IPS-18a (cell line): ENCODE results near the gene PGBD5.

Source experiments
- H3K27ac ChIP-seq: one replicate; pipeline ENCODE4 v1.5.1; 2013; ENCODE audit warnings: low read length
- H3K27me3 ChIP-seq: one replicate; pipeline ENCODE4 v1.6.1; 2013; ENCODE audit warnings: mild to moderate bottlenecking, low read length; ENCODE audit not compliant: control insufficient read depth, insufficient read depth
- H3K36me3 ChIP-seq: one replicate; pipeline ENCODE4 v1.6.1; 2013; ENCODE audit warnings: low read depth, low read length; ENCODE audit not compliant: control insufficient read depth
- H3K4me1 ChIP-seq: one replicate; pipeline ENCODE4 v1.6.1; 2013; ENCODE audit warnings: low read depth, low read length; ENCODE audit not compliant: control insufficient read depth
- H3K4me3 ChIP-seq: one replicate; pipeline ENCODE4 v1.5.1; 2013; ENCODE audit warnings: low read length
- H3K9ac ChIP-seq: one replicate; pipeline ENCODE4 v1.6.1; 2013; ENCODE audit warnings: mild to moderate bottlenecking, low read length, moderate library complexity
- H3K9me3 ChIP-seq: one replicate; pipeline ENCODE4 v1.6.1; 2013; ENCODE audit warnings: low read depth, low read length; ENCODE audit not compliant: control insufficient read depth

Gene PGBD5

DNA sequence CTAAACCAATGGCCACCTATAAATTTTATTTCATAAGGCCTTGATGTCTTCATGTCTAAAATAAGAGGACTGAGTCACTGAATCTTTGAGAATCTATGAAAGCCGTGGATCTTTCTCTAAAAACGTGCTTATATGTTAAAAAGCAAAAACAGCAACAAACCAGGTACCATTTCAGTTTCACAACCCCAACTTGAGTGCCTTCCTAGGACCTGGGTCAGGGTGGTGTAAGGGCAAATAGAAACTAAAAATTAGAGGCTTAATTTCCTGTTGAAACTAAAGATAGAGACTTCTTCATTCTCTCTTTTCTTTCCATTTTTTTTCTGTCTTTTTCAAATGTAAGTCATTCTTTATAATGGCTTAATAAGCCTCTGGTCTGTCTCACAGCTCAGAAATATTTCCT is 27.2 kb upstream of the PGBD5 start:
- no peaks in the 10 kb centered on the region for H3K9me3 ChIP-seq
- H3K27me3 ChIP-seq: no peaks in the 10 kb centered on the region

GRCh38 chr1:230441183-230442029 is 15.3 kb upstream of the PGBD5 start:
- Histone ChIP-seq H3K9ac (no peak overlapping the region), H3K9me3 (peaks cover 5% of the 10 kb centered on the region), H3K27me3 (no peaks in the 10 kb centered on the region), H3K27ac (no peak overlapping the region), H3K36me3 (no peaks in the 10 kb centered on the region), H3K4me1 (no peaks in the 10 kb centered on the region), H3K4me3 (no peak overlapping the region)

More for the DNA sequence above, 27.2 kb upstream of the PGBD5 start:
- H3K36me3 ChIP-seq: no peaks in the 10 kb centered on the region
- no peak overlapping the region for H3K9ac ChIP-seq
- no peaks in the 10 kb centered on the region for H3K4me1 ChIP-seq
- no peak overlapping the region for H3K4me3 ChIP-seq
- no peak overlapping the region for H3K27ac ChIP-seq

GRCh38 chr1:230435108-230435507 is 9.0 kb upstream of the PGBD5 start:
- no peaks in the 10 kb centered on the region for H3K9me3 ChIP-seq
- H3K27me3 ChIP-seq: no peaks in the 10 kb centered on the region
- H3K36me3 ChIP-seq: no peaks in the 10 kb centered on the region
- H3K4me1 ChIP-seq: peaks cover 20% of the 10 kb centered on the region
- H3K27ac ChIP-seq: no peak overlapping the region
- no peak overlapping the region for H3K9ac ChIP-seq
- H3K4me3 ChIP-seq: no peak overlapping the region

DNA sequence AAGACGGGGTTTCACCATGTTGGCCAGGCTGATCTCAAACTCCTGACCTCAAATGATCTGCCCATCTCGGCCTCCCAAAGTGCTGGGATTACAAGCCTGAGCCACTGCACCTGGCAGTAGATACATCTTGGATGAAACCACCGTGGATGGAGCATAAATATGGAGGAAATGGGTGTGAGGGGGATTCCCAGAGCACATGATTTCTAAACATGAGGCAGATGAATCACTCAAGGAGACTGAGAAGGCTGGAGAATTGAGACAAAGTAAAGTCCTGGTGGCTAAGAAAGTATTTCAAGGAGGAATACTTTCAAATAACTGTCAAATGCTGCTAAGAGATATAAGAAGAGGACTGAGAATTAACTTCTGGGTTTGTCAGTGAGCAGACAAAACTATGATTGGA is 5.4 kb upstream of the PGBD5 start:
- Histone ChIP-seq H3K9me3 (no peaks in the 10 kb centered on the region), H3K36me3 (no peaks in the 10 kb centered on the region), H3K27me3 (no peaks in the 10 kb centered on the region), H3K4me3 (no peak overlapping the region), H3K27ac (no peak overlapping the region), H3K9ac (no peak overlapping the region), H3K4me1 (peaks cover 51% of the 10 kb centered on the region)

DNA sequence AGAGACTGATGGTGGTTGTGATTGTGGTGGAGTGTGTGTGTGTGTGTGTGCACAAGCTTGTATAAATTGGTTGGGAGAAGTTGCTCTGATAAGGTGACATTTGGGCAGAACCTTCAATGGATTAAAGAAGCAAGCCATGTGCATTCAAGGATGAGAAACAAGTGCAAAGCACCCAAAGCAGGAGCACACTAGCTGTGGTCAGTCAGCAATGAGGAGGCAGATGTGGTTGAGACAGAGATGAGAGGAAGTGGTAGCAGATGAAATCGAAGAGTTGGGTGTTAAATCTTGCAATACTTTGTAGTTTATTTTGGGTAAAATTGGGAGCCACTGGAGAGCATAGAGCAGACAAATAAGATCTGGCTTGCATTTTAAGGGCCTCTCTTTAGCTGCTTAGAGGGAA is 4.4 kb upstream of the PGBD5 start:
- Histone ChIP-seq H3K4me3 (no peak overlapping the region), H3K9ac (no peak overlapping the region), H3K4me1 (peaks cover 47% of the 10 kb centered on the region), H3K9me3 (no peaks in the 10 kb centered on the region), H3K36me3 (no peaks in the 10 kb centered on the region), H3K27me3 (no peaks in the 10 kb centered on the region), H3K27ac (no peak overlapping the region)

DNA sequence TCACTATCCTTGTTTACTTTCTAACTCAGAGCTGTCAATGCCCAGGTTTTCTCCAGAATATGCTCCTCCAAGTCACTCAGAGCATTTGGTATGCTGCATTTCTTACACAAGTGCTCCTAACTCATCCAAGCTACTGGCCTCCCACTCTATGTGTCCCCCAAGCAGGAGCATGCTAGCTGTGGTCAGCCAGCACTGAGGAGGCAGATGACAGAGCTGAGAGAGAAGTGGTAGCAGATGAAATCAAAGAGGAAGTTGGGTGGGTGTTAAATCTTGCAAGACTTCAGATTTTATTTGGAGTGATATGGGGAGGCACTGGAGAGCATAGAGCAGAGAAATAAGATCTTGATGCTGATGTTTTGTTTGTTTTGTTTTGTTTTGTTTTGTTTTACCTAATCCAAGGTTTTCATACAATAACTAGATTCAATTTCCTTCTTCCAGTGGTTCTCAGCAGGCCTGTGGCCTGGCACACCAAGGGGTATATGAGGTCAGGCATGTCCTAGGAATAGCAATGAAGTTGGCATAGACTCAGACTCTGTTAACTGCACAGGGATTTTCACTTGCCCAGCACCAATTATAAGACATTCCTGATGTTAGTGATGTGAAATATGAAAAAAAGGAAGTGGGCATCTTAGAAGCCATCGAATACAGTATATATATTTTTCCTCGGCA is 3.1 kb upstream of the PGBD5 start:
- H3K4me1 ChIP-seq: peaks cover 49% of the 10 kb centered on the region
- no peaks in the 10 kb centered on the region for H3K9me3 ChIP-seq
- no peak overlapping the region for H3K9ac ChIP-seq
- H3K36me3 ChIP-seq: no peaks in the 10 kb centered on the region
- no peak overlapping the region for H3K4me3 ChIP-seq
- H3K27ac ChIP-seq: no peak overlapping the region
- H3K27me3 ChIP-seq: peaks cover 13% of the 10 kb centered on the region

GRCh38 chr1:230427981-230428380 is 1.8 kb upstream of the PGBD5 start:
- Histone ChIP-seq H3K4me3 (peak overlapping the region; percentile 26), H3K4me1 (peaks cover 56% of the 10 kb centered on the region), H3K9ac (peak overlapping the region; percentile 57), H3K9me3 (no peaks in the 10 kb centered on the region), H3K27ac (peak overlapping the region; percentile 95), H3K27me3 (peaks cover 25% of the 10 kb centered on the region), H3K36me3 (no peaks in the 10 kb centered on the region)

GRCh38 chr1:230427094-230427876 is 1.2 kb upstream of the PGBD5 start:
- Histone ChIP-seq H3K36me3 (no peaks in the 10 kb centered on the region), H3K9ac (peak overlapping the region; percentile 33), H3K27ac (peak overlapping the region; percentile 95), H3K27me3 (peaks cover 30% of the 10 kb centered on the region), H3K9me3 (no peaks in the 10 kb centered on the region), H3K4me3 (peak overlapping the region; percentile 75), H3K4me1 (peaks cover 63% of the 10 kb centered on the region)

DNA sequence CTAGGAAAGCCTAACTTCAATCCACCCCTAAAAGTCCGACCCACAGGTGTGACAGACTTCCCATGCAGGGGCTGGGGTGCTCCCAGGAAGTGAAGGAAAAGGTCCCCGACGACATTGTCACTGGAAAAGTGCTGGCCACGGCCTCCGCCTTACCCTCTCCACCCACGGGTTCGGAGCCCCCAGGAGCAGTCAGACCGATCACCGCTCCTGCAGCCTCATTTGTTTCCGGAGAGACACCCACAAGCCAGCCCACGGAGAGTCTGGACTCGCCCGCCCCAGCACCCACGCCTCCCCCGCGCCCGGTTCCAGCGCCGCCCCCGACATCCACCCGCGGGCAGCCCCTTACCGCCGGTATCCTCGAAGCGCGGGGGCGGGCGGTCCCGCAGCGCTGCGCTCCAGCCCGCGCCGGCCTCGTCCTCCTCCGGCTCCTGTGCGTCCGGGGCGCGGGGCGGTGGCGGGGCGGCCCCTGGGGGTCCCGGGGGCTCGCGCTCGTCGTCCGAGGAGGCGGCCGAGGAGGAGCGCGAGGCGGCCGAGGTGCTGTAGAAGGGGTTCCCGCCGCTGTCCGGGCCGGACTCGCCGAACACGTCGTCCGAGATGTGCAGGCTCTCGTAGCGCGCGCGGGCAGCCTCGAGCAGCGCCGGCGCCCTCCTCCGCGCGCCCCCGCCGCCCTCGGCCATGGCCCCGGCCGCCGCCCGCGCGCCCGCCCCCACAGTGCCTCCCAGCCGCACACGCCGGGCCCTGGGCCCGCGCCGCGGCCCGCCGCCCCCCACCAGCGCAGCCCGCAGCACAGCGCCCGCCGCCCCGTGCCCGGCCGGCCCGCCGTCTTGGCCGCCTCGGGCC is 660 bp downstream of the PGBD5 start:
- Histone ChIP-seq H3K9me3 (no peaks in the 10 kb centered on the region), H3K9ac (no peak overlapping the region), H3K4me1 (peaks cover 66% of the 10 kb centered on the region), H3K27me3 (peaks cover 30% of the 10 kb centered on the region), H3K36me3 (no peaks in the 10 kb centered on the region), H3K27ac (no peak overlapping the region), H3K4me3 (peak overlapping the region; percentile 71)

DNA sequence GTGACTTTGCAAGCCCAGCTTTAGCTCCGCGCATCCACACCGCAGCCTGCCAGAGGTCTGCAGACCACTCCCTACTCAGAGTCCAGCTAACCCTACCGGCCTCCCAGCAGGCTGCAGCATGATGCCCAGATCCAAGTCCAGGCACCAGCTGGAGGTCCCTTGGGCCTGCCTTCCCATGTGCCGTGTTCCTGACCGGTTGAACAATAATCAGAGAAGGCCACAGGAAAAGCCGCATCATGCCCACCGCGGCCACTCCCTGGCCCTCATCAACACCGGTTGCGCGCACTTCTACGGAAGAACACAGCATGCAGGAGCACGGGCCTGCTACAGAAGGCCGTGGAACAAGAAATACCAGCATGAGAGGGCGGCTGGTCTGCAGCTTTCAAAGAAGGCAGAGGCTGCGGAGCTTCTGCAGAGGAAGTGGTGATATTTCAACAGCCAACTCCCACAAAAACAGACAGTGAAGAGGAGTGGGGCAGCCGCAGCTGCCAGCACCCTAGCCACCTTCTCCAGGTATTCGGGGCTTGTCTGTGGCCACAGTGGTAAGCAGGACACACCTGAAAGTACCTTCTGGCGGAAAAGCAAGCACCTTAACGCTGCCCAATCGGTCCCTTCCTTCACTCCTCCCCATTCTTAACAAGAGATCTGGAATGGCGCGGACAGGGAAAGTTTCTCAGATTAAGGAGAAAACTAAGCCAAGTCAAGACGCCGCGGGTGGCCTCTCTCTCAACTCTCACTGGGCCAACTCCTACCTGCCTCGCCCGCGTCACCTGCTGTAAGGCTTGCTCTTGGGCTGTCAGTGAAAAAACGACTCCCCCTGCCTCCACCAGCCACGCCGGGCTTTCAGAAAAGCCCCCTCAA is 1.5 kb downstream of the PGBD5 start:
- H3K4me1 ChIP-seq: peaks cover 62% of the 10 kb centered on the region
- H3K27me3 ChIP-seq: peaks cover 30% of the 10 kb centered on the region
- no peak overlapping the region for H3K27ac ChIP-seq
- H3K9ac ChIP-seq: no peak overlapping the region
- H3K36me3 ChIP-seq: no peaks in the 10 kb centered on the region
- no peaks in the 10 kb centered on the region for H3K9me3 ChIP-seq
- peak overlapping the region; percentile 71 for H3K4me3 ChIP-seq
